Neural crest cell (in vitro differentiated cells): ENCODE measurements around the gene NDUFAF8. TPM values are rescaled to one million over a fixed set of nuclear protein-coding genes. Genes with fewer than 3 reads are reported as not detected.

ENCODE experiments used
- DNase-seq: peaks from one replicate; pipeline ENCODE4 v3.0.0; 2021; ENCODE audit warnings: low read depth, mixed read lengths, low spot score
- H3K27ac Mint-ChIP-seq: one replicate; pipeline ENCODE4 v1.8.0; 2021; ENCODE audit warnings: mild to moderate bottlenecking, mixed read lengths; ENCODE audit not compliant: unreplicated experiment
- H3K27me3 Mint-ChIP-seq: 2 replicates; pipeline ENCODE4 v1.8.0; 2021; ENCODE audit warnings: low read depth, mild to moderate bottlenecking, mixed read lengths
- H3K36me3 Mint-ChIP-seq: 2 replicates; pipeline ENCODE4 v1.8.0; 2021; ENCODE audit warnings: low read depth, mild to moderate bottlenecking, mixed read lengths
- H3K4me1 Mint-ChIP-seq: 2 replicates; pipeline ENCODE4 v1.8.0; 2021; ENCODE audit warnings: mixed read lengths
- H3K4me3 Mint-ChIP-seq: one replicate; pipeline ENCODE4 v1.8.0; 2021; ENCODE audit warnings: mild to moderate bottlenecking, mixed read lengths
- H3K9me3 Mint-ChIP-seq: 2 replicates; pipeline ENCODE4 v1.8.0; 2021; ENCODE audit warnings: mixed read lengths
- total RNA-seq: library from RNA; stranded (reverse); gene quantifications from 2 replicates; pipeline ENCODE4 v1.2.1, GENCODE V29; 2021
- TF ChIP-seq, protein P1 (sequence below): fragments of 200-600 bp; sonication (generic); conservative IDR thresholded peaks from 2 replicates; pipeline ENCODE4 v1.5.0; 2021; ENCODE audit warnings: antibody characterized with exemption, mild to moderate bottlenecking

NDUFAF8 gene
- total RNA-seq, 1 donor from 2014 or later = 54.5 TPM

DNA sequence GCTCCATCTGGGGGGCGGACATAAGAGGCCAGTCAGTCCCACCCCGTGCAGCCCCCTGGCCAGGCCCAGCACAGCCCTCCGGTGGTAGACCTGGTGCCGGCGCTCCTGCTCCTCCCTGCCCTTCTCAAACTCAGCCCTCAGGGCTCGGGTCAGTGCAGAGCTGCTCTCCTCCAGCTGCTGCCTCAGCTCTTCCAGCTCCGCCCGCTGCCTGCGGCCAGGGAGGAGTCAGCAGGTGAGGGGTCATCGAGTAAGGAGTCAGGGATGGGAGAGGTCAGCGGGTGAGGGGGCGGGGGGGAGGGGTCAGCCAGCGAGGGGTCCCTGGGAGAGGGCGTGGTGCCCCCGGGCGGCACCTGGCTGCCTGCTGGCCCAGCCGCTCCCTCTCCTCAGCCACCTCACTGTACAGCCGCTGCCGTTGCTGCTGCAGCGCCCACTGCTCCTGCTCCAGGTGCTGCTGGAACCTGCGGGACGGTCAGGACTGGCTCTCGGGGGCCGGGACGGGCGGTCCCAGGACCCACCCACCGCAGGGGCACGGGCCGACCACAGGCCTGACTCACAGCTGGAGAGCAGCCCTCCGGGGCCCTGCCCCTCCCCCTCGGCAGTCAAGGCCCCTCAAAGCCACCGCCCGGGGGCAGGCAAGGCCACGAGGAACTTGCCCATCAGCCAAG is 46.6 kb upstream of the NDUFAF8 start:
- TF ChIP-seq, protein P1, sequence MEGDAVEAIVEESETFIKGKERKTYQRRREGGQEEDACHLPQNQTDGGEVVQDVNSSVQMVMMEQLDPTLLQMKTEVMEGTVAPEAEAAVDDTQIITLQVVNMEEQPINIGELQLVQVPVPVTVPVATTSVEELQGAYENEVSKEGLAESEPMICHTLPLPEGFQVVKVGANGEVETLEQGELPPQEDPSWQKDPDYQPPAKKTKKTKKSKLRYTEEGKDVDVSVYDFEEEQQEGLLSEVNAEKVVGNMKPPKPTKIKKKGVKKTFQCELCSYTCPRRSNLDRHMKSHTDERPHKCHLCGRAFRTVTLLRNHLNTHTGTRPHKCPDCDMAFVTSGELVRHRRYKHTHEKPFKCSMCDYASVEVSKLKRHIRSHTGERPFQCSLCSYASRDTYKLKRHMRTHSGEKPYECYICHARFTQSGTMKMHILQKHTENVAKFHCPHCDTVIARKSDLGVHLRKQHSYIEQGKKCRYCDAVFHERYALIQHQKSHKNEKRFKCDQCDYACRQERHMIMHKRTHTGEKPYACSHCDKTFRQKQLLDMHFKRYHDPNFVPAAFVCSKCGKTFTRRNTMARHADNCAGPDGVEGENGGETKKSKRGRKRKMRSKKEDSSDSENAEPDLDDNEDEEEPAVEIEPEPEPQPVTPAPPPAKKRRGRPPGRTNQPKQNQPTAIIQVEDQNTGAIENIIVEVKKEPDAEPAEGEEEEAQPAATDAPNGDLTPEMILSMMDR = no peak
- H3K4me3 Mint-ChIP-seq = no peak overlapping the region
- no peak overlapping the region for H3K27ac Mint-ChIP-seq
- no peaks in the 10 kb centered on the region for H3K4me1 Mint-ChIP-seq
- DNase-seq = no peak
- no peaks in the 10 kb centered on the region for H3K27me3 Mint-ChIP-seq
- no peaks in the 10 kb centered on the region for H3K36me3 Mint-ChIP-seq
- no peaks in the 10 kb centered on the region for H3K9me3 Mint-ChIP-seq

DNA sequence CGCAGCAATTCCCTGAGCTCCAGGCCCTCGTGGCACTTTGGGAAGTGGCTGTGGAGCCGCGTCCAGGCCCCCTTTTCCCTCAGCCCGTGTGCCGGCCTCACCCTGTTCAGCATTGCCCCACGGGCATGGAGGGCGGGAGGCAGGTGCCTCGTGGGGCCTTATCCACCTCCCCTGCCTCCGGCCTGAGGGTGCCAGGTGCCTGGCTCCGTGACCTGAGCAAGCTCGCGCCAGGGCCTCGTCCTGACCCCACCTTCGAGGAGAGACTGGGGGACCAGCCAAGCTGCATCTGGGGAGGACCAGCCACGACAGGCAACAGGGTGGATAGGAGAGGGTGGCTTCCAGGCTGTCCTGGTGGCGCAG is 46.1 kb upstream of the NDUFAF8 start:
- H3K27ac Mint-ChIP-seq = no peak overlapping the region
- no peaks in the 10 kb centered on the region for H3K9me3 Mint-ChIP-seq
- no peak overlapping the region for H3K4me3 Mint-ChIP-seq
- H3K4me1 Mint-ChIP-seq = no peaks in the 10 kb centered on the region
- no peaks in the 10 kb centered on the region for H3K27me3 Mint-ChIP-seq
- H3K36me3 Mint-ChIP-seq = no peaks in the 10 kb centered on the region
- no peak for DNase-seq
- TF ChIP-seq, protein P1 = no peak

DNA sequence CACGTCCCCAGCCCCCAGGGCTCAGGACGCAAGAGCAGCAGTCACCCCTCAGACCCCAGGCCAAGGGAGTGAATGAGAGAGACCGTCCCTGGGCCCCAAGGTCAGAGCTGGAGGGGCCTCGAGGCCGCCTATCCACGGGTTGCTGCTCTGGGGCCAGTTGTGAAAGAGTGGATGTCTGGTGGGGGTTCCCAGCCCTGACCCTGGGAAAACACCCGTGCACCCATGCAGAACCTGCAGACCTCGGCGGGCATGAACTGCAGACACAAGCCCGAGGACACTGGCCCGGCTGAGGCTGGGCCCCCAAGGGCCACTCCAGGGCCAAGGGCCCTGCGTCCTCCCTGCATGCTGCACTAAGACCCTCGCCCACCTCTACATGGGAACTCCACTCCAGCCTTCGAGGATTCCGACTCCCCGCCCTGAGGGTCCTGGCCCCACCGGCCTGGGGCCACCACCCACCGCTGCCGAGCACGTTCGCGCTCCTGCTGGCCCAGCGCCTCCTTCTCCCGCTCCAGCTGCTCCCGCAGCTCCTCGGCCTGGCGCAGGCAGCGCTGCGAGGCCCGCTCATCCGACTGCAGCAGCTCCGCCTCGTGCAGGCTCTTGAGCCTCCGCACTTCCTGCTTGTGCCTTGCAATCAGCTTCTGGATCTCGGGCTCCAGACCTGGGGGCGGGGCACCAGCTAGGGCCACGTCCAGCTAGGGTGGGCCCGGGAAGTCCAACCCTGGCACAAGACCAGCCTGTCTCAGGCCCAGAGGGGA is 45.5 kb upstream of the NDUFAF8 start:
- Mint-ChIP-seq H3K27me3 (no peaks in the 10 kb centered on the region), H3K36me3 (no peaks in the 10 kb centered on the region), H3K4me1 (no peaks in the 10 kb centered on the region), H3K9me3 (no peaks in the 10 kb centered on the region), H3K4me3 (no peak overlapping the region), H3K27ac (no peak overlapping the region)
- DNase-seq = no peak
- TF ChIP-seq, protein P1 = no peak

DNA sequence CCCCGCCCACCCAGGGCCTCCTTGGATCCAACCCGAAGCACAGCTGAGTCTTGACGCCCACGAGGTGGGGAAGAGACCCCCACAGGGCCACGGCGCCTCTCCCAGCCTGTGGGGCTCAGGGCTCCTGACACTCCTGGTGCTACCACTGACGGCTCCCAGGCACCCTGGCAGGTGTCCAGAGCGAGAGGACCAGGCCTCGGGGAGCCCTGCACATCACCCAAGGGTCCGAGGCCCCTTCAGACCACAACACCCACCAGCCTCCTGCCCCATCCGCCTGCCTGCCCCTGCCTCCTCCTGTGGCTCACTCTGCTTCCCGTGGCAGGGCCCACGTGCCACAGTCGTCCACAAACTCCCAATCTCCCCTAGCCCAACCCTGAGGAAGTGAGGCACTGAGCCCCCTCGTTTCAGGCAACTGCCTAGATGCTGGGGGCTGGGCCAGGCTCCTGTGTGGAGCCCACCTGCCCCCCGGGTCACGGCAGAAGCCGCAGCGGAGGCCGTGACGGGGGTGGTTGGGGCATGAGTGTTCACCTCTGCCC is 44.8 kb upstream of the NDUFAF8 start:
- Mint-ChIP-seq H3K9me3 (no peaks in the 10 kb centered on the region), H3K4me3 (no peak overlapping the region), H3K36me3 (no peaks in the 10 kb centered on the region), H3K27me3 (no peaks in the 10 kb centered on the region), H3K4me1 (no peaks in the 10 kb centered on the region), H3K27ac (no peak overlapping the region)
- no peak for DNase-seq
- TF ChIP-seq, protein P1 = no peak

DNA sequence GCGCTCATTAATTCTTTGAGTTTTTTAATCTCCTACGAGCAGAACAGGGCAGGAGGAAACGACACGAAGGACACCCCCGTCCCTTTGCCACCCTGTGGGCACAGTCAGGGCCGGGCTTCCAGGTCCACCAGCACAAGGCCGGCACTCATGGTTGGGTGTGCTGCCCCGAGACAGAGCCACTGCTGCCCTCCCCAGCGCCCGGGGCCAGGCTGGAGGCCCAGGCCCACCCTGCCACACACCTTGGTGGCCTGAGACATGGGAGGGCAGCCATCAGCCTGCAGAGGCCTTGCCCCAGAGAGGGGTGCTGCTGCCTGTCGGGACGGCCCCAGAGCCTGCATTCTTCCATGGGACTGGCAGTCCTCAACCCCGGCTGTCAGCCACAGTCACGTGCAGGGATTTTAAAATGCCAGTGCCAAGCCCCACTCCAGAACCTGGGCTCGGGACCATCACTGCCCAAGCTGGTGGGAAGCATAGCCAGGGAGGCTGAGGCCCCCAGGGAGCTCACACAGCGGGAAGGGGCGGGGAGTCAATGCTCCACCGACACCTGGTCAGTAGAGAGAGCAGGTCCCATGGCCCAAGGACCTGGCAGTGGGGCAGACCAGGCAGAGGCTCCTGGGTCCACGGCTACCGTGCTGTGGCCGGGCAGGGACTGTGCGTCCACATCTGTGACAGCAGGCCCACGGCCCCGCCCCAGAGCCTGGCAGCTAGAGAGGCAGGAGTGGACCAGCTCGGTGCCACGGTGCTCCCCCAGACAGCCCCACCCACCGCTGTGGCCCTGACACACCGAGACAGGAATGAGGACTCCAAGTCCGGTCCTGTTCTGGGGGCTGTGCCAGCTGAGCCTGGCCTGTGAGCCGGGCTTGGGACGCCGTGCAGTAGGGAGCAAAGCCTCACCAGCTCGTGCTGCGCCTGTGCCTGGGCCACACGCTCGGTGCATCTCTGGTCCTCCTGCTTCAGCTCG is 43.9 kb upstream of the NDUFAF8 start:
- no peak overlapping the region for H3K27ac Mint-ChIP-seq
- H3K36me3 Mint-ChIP-seq = no peaks in the 10 kb centered on the region
- no peaks in the 10 kb centered on the region for H3K27me3 Mint-ChIP-seq
- no peaks in the 10 kb centered on the region for H3K9me3 Mint-ChIP-seq
- H3K4me1 Mint-ChIP-seq = no peaks in the 10 kb centered on the region
- H3K4me3 Mint-ChIP-seq = no peak overlapping the region
- TF ChIP-seq, protein P1 = no peak
- no peak for DNase-seq
